SK-N-SH (cell line): ENCODE measurements around the gene PDGFRA.

Experiments
- EP300 ChIP-seq, 2 experiments: IDR thresholded peaks; 2 replicates each; pipeline versions ENCODE4 v1.4.0 to v1.6.1; 2012; ENCODE audit warnings: borderline replicate concordance in 1 of 2, low read depth in 1 of 2, low read length in 1 of 2
- EZH2phosphoT487 ChIP-seq: fragments of 200-600 bp; sonication (generic); IDR thresholded peaks from 2 replicates; pipeline ENCODE4 v1.6.1; 2017; ENCODE audit warnings: low read depth, mixed run types, mild to moderate bottlenecking, antibody characterized with exemption, moderate library complexity, borderline replicate concordance
- FOXJ3 ChIP-seq: sonication (generic); formaldehyde crosslinking; IDR thresholded peaks from 2 replicates; pipeline ENCODE4 v1.5.1; 2020; ENCODE audit warnings: mild to moderate bottlenecking, missing genetic modification reagents
- FOXM1 ChIP-seq: IDR thresholded peaks from 2 replicates; pipeline ENCODE4 v1.4.0; 2012; ENCODE audit warnings: low read depth, mild to moderate bottlenecking
- JUND ChIP-seq: IDR thresholded peaks from 2 replicates; pipeline ENCODE4 v1.4.0; 2012
- NRF1 ChIP-seq: IDR thresholded peaks from 2 replicates; pipeline ENCODE4 v1.6.1; 2012; ENCODE audit warnings: low read depth, mild to moderate bottlenecking, low read length
- RAD21 ChIP-seq: IDR thresholded peaks from 2 replicates; pipeline ENCODE4 v1.6.1; 2012; ENCODE audit warnings: mild to moderate bottlenecking, low read length
- TAF1 ChIP-seq: IDR thresholded peaks from 2 replicates; pipeline ENCODE4 v1.6.1; 2012; ENCODE audit warnings: low read depth, mild to moderate bottlenecking, low read length, moderate library complexity, borderline replicate concordance
- TEAD4 ChIP-seq: IDR thresholded peaks from 2 replicates; pipeline ENCODE4 v1.4.0; 2012; ENCODE audit warnings: mild to moderate bottlenecking, borderline replicate concordance; ENCODE audit not compliant: insufficient read depth
- TF ChIP-seq, protein P1 (sequence below): IDR thresholded peaks from 2 replicates; pipeline ENCODE4 v1.4.0; 2012; ENCODE audit warnings: low read depth
- TF ChIP-seq, protein P2 (sequence below): fragments of 200-600 bp; sonication (generic); IDR thresholded peaks from 2 replicates; pipeline ENCODE4 v1.6.1; 2017; ENCODE audit warnings: antibody characterized with exemption, mild to moderate bottlenecking, moderate library complexity
- TF ChIP-seq, protein P3 (sequence below): IDR thresholded peaks from 2 replicates; pipeline ENCODE4 v1.4.0; 2012; ENCODE audit warnings: low read depth, borderline replicate concordance
- TF ChIP-seq, protein P4 (sequence below): fragments of 150-350 bp; IDR thresholded peaks from 2 replicates; pipeline ENCODE4 v1.6.1; 2017; ENCODE audit warnings: antibody characterized with exemption, low read length, low read depth, borderline replicate concordance

DNA sequence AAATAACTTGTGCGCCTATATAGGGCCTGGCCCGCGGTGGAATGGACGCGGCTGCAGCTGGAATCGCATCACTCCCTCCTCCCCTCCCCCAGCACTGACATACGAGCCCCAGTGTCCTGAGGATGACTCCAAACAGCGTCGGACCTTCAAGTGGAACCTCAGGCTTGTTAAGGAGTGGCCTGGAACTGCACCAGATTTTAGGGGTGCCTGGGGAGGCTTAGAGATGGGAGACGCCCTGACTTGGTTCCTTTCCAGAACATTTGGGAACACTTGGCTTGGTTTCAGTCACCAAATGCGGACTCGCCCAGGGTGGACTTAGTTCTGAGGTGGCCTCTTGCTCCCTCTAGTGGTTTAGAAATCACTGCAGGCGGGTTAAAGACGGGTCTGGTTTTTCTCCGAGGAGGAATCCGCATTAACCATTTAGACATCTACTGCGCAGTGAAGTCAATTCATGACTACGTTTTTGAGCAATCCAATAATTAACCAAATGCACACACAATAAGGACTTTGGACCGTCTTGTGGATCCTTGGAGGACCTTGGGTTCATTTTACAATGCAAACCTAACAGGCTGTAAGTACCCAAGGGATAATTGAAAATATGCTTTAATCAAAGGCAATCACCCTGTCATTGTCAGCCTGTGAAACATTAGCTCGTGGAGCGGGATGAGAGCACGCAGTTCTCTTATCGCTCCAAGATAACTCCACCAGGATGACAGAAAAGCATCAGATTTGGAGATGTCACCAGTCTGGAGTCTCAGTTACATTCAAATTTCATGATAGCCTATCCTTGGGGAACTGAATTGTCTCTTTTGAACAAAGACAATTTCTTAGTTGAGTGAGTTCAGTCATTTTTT lies 11.2 kb upstream of the PDGFRA start:
- TF ChIP-seq NRF1: peak; percentile 15; the same call in 1 of the 2 replicates
- TF ChIP-seq, protein P1, sequence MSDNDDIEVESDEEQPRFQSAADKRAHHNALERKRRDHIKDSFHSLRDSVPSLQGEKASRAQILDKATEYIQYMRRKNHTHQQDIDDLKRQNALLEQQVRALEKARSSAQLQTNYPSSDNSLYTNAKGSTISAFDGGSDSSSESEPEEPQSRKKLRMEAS: peak; percentile 10; the same call in 1 of the 2 replicates
- TF ChIP-seq, protein P2, sequence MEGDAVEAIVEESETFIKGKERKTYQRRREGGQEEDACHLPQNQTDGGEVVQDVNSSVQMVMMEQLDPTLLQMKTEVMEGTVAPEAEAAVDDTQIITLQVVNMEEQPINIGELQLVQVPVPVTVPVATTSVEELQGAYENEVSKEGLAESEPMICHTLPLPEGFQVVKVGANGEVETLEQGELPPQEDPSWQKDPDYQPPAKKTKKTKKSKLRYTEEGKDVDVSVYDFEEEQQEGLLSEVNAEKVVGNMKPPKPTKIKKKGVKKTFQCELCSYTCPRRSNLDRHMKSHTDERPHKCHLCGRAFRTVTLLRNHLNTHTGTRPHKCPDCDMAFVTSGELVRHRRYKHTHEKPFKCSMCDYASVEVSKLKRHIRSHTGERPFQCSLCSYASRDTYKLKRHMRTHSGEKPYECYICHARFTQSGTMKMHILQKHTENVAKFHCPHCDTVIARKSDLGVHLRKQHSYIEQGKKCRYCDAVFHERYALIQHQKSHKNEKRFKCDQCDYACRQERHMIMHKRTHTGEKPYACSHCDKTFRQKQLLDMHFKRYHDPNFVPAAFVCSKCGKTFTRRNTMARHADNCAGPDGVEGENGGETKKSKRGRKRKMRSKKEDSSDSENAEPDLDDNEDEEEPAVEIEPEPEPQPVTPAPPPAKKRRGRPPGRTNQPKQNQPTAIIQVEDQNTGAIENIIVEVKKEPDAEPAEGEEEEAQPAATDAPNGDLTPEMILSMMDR: peak; percentile 96
- TF ChIP-seq RAD21: peak; percentile 94
- TF ChIP-seq EP300 (IDR thresholded peaks at IDR 0.05; ENCODE audit: borderline replicate concordance in 1 of 2, low read depth in 1 of 2, low read length in 1 of 2): peak; percentile 24 to 56; a peak in 2 of 4 replicates
- no peak for TF ChIP-seq TAF1
- TF ChIP-seq EZH2phosphoT487: no peak
- no peak for TF ChIP-seq FOXM1
- TF ChIP-seq, protein P3, sequence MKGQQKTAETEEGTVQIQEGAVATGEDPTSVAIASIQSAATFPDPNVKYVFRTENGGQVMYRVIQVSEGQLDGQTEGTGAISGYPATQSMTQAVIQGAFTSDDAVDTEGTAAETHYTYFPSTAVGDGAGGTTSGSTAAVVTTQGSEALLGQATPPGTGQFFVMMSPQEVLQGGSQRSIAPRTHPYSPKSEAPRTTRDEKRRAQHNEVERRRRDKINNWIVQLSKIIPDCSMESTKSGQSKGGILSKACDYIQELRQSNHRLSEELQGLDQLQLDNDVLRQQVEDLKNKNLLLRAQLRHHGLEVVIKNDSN: no peak
- peak; percentile 14; the same call in 1 of the 2 replicates for TF ChIP-seq TEAD4
- TF ChIP-seq, protein P4, sequence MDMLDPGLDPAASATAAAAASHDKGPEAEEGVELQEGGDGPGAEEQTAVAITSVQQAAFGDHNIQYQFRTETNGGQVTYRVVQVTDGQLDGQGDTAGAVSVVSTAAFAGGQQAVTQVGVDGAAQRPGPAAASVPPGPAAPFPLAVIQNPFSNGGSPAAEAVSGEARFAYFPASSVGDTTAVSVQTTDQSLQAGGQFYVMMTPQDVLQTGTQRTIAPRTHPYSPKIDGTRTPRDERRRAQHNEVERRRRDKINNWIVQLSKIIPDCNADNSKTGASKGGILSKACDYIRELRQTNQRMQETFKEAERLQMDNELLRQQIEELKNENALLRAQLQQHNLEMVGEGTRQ: no peak
- TF ChIP-seq JUND: no peak
- TF ChIP-seq FOXJ3 (CRISPR knock-in tag): no peak
